ENCODE data around the gene MSH5.

Gene MSH5

GRCh38 chr6:31768363-31769257 lies 28.8 kb downstream of the MSH5 start:
- no peaks in the 10 kb centered on the region for H3K27me3 Mint-ChIP-seq (ENCODE audit: low read depth)
- H3K4me1 Mint-ChIP-seq (ENCODE audit: low read depth): peaks cover 27% of the 10 kb centered on the region
- H3K36me3 Mint-ChIP-seq (ENCODE audit: low read depth): peaks cover 9% of the 10 kb centered on the region
- H3K4me3 Mint-ChIP-seq: no peak overlapping the region
- no peaks in the 10 kb centered on the region for H3K9me3 Mint-ChIP-seq
- no peak overlapping the region for H3K27ac Mint-ChIP-seq

- H3K36me3 Mint-ChIP-seq (ENCODE audit: low read depth): peaks cover 7% of the 10 kb centered on the region
- H3K4me3 Mint-ChIP-seq: no peak overlapping the region
- H3K27me3 Mint-ChIP-seq (ENCODE audit: low read depth): no peaks in the 10 kb centered on the region
- H3K4me1 Mint-ChIP-seq (ENCODE audit: low read depth): peaks cover 21% of the 10 kb centered on the region
- H3K27ac Mint-ChIP-seq: peak overlapping the region; percentile 1
- no peaks in the 10 kb centered on the region for H3K9me3 Mint-ChIP-seq
These were observed 30.0 kb downstream of the MSH5 start for GRCh38 chr6:31769684-31770371.

- Mint-ChIP-seq H3K4me3 (no peak overlapping the region), H3K27me3 (ENCODE audit: low read depth) (no peaks in the 10 kb centered on the region), H3K27ac (peak overlapping the region; percentile 55), H3K9me3 (no peaks in the 10 kb centered on the region), H3K4me1 (ENCODE audit: low read depth) (peaks cover 23% of the 10 kb centered on the region), H3K36me3 (ENCODE audit: low read depth) (peaks cover 7% of the 10 kb centered on the region)
These were observed 31.1 kb downstream of the MSH5 start for GRCh38 chr6:31770860-31771259.

- no peaks in the 10 kb centered on the region for H3K9me3 Mint-ChIP-seq
- H3K36me3 Mint-ChIP-seq (ENCODE audit: low read depth): peaks cover 7% of the 10 kb centered on the region
- no peaks in the 10 kb centered on the region for H3K27me3 Mint-ChIP-seq (ENCODE audit: low read depth)
- H3K27ac Mint-ChIP-seq: no peak overlapping the region
- no peak overlapping the region for H3K4me3 Mint-ChIP-seq
- H3K4me1 Mint-ChIP-seq (ENCODE audit: low read depth): peaks cover 29% of the 10 kb centered on the region
These were observed 32.2 kb downstream of the MSH5 start for GRCh38 chr6:31771992-31772358.

GRCh38 chr6:31775184-31775583 lies 35.4 kb downstream of the MSH5 start:
- peaks cover 30% of the 10 kb centered on the region for H3K4me1 Mint-ChIP-seq (ENCODE audit: low read depth)
- peak overlapping the region; percentile 81 for H3K27ac Mint-ChIP-seq
- no peaks in the 10 kb centered on the region for H3K9me3 Mint-ChIP-seq
- H3K27me3 Mint-ChIP-seq (ENCODE audit: low read depth): no peaks in the 10 kb centered on the region
- H3K4me3 Mint-ChIP-seq: no peak overlapping the region
- peaks cover 3% of the 10 kb centered on the region for H3K36me3 Mint-ChIP-seq (ENCODE audit: low read depth)

GRCh38 chr6:31775633-31776484 lies 36.1 kb downstream of the MSH5 start:
- Mint-ChIP-seq H3K36me3 (ENCODE audit: low read depth) (peaks cover 3% of the 10 kb centered on the region), H3K9me3 (no peaks in the 10 kb centered on the region), H3K27me3 (ENCODE audit: low read depth) (no peaks in the 10 kb centered on the region), H3K4me3 (peak overlapping the region; percentile 14), H3K27ac (peak overlapping the region; percentile 81), H3K4me1 (ENCODE audit: low read depth) (peaks cover 30% of the 10 kb centered on the region)

- H3K4me1 Mint-ChIP-seq (ENCODE audit: low read depth): peaks cover 25% of the 10 kb centered on the region
- peak overlapping the region; percentile 81 for H3K27ac Mint-ChIP-seq
- no peak overlapping the region for H3K4me3 Mint-ChIP-seq
- H3K36me3 Mint-ChIP-seq (ENCODE audit: low read depth): peaks cover 3% of the 10 kb centered on the region
- no peaks in the 10 kb centered on the region for H3K27me3 Mint-ChIP-seq (ENCODE audit: low read depth)
- H3K9me3 Mint-ChIP-seq: no peaks in the 10 kb centered on the region
These were observed 36.7 kb downstream of the MSH5 start for GRCh38 chr6:31776485-31776988.

GRCh38 chr6:31776989-31777666 lies 37.3 kb downstream of the MSH5 start, which contains the start of gene VWA7:
VWA7 (minus strand) TSS chr6:31777328; CDS start chr6:31776779, 549 bp downstream.
- peaks cover 3% of the 10 kb centered on the region for H3K36me3 Mint-ChIP-seq (ENCODE audit: low read depth)
- peaks cover 24% of the 10 kb centered on the region for H3K4me1 Mint-ChIP-seq (ENCODE audit: low read depth)
- no peak within 1 kb of the TSS for H3K4me3 Mint-ChIP-seq
- no peaks in the 10 kb centered on the region for H3K27me3 Mint-ChIP-seq (ENCODE audit: low read depth)
- H3K27ac Mint-ChIP-seq: peak within 1 kb of the TSS; percentile 81
- no peaks in the 10 kb centered on the region for H3K9me3 Mint-ChIP-seq

- H3K4me3 Mint-ChIP-seq: no peak overlapping the region
- H3K36me3 Mint-ChIP-seq (ENCODE audit: low read depth): peaks cover 3% of the 10 kb centered on the region
- H3K4me1 Mint-ChIP-seq (ENCODE audit: low read depth): peaks cover 21% of the 10 kb centered on the region
- H3K9me3 Mint-ChIP-seq: no peaks in the 10 kb centered on the region
- peak overlapping the region; percentile 81 for H3K27ac Mint-ChIP-seq
- H3K27me3 Mint-ChIP-seq (ENCODE audit: low read depth): no peaks in the 10 kb centered on the region
These were observed 37.9 kb downstream of the MSH5 start for GRCh38 chr6:31777667-31778050.

GRCh38 chr6:31778193-31778592 lies 38.4 kb downstream of the MSH5 start:
- H3K9me3 Mint-ChIP-seq: no peaks in the 10 kb centered on the region
- no peak overlapping the region for H3K27ac Mint-ChIP-seq
- H3K4me1 Mint-ChIP-seq (ENCODE audit: low read depth): peaks cover 17% of the 10 kb centered on the region
- H3K4me3 Mint-ChIP-seq: no peak overlapping the region
- H3K36me3 Mint-ChIP-seq (ENCODE audit: low read depth): peaks cover 7% of the 10 kb centered on the region
- no peaks in the 10 kb centered on the region for H3K27me3 Mint-ChIP-seq (ENCODE audit: low read depth)

- no peak overlapping the region for H3K4me3 Mint-ChIP-seq
- peaks cover 17% of the 10 kb centered on the region for H3K4me1 Mint-ChIP-seq (ENCODE audit: low read depth)
- H3K27ac Mint-ChIP-seq: no peak overlapping the region
- no peaks in the 10 kb centered on the region for H3K9me3 Mint-ChIP-seq
- no peaks in the 10 kb centered on the region for H3K27me3 Mint-ChIP-seq (ENCODE audit: low read depth)
- H3K36me3 Mint-ChIP-seq (ENCODE audit: low read depth): peaks cover 10% of the 10 kb centered on the region
These were observed 39.4 kb downstream of the MSH5 start for GRCh38 chr6:31778999-31779885.

- Mint-ChIP-seq H3K27ac (no peak overlapping the region), H3K36me3 (ENCODE audit: low read depth) (peaks cover 16% of the 10 kb centered on the region), H3K9me3 (no peaks in the 10 kb centered on the region), H3K4me1 (ENCODE audit: low read depth) (peaks cover 17% of the 10 kb centered on the region), H3K4me3 (no peak overlapping the region), H3K27me3 (ENCODE audit: low read depth) (no peaks in the 10 kb centered on the region)
These were observed 40.1 kb downstream of the MSH5 start for GRCh38 chr6:31779908-31780307.

Data from T-helper 1 cell treated with Interleukin-12 subunit alpha and Interleukin-12 subunit beta and Interleukin-4 antibody, amounts not matched to agents 30 μg/mL and 1 μg/mL, for 36 hours (primary cell).